SIG-M5 treated with dmso at 0.1 percent for 504 hours (cell line): ENCODE results near the gene NDUFB6.
"Not testable (repeated sequence)": the region's sequence is repeated elsewhere in the genome, so short reads cannot be mapped to it uniquely, and the experiment has no call there.

Experiments
- DNase-seq: peaks from one replicate; lab custom pipeline; 2025; ENCODE audit not compliant: unreplicated experiment; lab: John Stamatoyannopoulos, UW

Gene NDUFB6

DNA sequence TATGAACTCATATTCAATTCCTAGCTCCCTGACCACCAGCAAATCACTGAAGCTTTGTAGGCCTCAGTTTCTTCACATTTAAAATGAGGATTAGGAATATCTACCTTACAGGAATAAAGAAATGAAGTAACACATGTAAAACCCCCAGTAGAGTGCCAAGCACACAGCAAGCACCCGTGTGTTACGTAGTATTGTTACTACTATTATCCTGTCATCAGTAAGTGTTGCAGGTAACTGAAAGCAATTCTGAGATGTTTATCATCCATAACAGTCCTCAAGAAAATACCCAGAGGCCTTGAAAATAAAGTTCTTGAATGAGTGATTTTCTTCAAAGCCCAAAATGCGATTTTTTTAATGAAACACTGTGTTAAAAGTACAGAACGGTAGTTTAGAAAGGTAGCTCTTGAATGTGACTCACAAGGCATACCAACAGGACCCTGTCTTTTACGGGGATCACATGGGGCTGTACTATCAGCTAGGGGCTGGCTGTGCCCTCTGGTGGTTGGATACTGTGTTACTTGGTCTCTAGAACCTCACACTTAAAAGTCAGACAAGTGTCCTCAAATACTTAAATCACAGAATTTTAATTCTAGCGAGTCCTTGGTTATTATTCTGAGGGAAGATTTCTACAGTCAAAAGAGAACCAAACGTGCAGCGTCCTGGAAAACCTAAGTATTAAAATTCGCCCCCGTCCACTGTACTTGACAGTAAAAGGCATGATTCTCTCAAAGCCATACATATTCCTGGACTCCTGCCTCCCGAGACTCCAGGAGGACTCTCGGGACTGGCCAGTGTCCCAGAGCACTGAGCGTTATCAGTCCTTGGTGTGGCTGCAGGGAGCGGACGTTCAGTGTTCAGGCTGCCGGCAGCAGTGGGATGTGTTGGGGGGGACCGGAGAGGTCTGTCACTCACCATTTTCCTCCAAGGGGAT, 725 bp downstream of the NDUFB6 start:
- DNase-seq: peak; percentile 73

DNA sequence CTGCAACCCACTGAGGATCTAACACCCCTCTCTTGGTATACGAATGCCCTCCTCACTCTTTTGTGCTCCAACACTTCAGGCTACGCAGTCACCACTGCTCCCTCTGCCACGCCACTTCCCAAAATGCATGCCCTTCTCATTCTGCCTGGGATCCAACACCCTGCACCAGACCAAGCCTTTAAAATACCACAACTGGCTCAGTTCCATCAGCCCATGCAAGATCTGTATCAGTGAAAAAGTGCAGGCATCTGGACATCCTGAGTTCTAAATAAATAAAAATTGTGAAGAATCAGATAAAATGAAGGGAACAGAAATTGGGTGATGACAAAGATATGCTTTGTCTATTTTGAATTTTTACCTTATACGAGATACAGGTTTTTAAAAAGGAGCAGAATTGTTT, 2.7 kb downstream of the NDUFB6 start:
- no peak for DNase-seq

DNA sequence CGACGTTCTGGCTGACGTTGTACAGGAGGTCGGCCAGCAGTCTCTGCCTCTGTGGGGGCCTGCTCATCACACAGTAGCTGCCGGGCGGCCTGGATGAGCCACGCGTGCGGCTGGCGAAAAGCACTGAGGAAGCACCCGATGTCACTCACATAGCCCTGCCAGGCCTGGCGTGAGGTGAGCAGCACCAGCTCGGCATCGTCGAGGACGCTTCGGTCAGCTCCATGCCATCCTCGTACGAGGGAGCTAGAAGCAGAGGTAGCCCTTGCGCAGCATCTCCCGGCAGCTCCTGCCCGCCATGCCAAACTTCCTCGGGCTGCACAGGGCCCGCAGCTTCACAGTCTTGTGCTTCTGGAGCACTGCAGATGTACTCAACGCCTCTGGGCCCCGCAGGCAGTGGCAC, 6.2 kb downstream of the NDUFB6 start:
- DNase-seq: no peak

DNA sequence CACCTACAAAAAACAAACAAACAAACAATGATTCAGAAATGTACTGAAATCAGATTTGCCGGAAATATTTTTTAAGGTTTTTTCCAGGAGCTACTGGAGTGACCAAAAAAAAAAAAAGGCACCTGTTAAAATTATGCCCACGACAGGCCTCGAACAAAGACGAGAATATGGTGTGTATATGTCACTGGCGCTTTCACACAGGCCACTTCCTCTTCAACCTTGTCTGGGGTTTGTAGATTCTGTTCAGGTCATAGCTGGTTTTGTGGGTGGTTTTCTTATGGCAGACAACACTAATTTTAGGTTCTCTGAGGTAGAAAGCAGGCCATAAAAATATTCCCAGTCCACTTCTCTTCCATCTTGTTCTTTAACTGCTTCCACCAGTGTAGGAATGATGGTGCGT, 7.0 kb downstream of the NDUFB6 start:
- DNase-seq: no peak

DNA sequence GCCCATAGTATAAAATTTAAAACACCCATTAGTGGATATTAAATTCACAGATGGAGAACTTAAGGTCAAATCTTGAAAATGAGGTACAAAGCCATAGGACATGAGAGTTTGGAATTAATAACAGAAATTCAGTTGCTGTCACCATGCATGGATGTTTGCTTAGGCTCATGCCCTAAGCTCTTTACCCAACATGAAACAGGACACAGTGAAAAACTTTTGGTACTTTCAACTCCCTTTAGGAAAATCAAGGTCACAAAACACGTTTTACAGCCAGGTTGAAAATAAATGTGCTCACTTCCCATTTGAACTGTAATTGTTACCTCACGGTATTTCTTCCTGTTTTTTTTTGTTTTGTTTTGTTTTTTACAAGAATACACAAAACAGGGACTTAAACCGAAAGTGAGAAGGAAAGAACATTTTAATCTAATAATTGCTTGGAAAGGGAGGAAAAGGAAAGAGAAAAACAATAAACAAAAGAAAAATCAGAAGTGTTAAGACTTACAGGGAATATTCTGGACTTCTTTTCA, 14.5 kb downstream of the NDUFB6 start:
- no peak for DNase-seq

DNA sequence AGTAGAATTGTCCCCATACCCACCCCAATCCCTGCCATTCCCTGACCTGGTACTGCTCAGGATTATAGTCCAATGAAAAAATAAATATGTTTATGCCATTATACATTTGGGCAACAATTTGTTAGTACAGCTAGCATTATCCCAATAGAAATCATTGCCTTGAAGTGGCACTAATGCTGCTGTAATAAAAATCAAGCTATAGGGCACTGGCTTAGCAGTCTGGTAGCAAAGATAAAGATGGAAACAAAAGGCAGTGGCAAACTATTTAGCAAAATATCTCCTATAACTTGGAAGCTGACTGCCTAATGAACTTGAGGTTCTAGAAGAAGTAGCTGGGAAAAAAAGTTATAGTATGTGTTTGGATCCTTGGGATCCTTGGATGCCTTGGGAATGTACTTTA, 18.4 kb downstream of the NDUFB6 start:
- no peak for DNase-seq

DNA sequence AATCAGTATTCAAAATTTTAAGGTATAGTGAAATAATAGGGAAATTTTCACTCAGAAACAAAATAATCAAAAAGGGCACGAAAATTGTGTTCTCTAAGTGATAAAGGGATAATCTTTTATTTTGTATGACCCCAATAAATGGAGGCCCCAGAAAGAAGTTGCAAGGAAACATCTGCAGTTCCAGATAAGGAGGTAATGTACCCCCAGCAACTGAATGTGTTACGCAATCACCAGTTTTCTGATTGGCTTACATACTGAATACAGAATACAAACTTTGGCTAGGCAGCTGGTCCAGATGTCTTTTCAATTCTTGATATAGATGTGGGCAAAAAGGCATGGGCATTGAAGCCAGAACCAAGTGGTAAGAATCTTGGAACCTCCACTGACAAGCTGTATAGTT, 18.9 kb downstream of the NDUFB6 start:
- DNase-seq: peak; percentile 8

DNA sequence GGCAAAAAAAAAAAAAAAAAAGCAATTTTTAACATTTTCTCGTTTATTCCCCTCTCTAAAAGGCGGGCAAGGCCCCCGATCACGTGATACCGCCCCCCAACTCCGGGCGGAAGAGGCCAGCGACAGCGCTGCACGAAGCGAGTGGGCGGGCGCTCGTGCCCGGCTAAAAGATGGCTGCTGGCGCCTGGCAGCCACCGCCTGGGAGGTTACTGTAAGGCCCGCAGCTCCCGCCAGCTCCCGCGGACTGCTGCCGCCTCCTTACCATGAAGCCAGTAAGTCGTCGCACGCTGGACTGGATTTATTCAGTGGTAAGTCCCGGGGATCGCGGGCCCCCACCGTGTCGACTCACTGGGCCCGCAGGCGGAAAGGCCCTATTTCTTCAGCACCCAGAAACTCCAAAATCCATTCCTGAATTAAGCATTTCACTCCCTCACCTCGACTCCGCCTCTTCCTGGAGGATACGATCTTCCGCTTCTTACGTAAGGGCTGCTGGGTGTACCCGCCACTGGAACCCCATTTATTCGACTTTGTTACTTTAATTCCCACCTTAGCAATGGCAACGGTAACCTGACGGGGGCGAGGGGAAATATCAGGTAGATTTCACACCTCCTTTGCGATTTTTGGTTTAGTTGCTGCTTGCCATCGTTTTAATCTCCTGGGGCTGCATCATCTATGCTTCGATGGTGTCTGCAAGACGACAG, 20.6 kb downstream of the NDUFB6 start, which contains the start of the genes SMIM27 and TOPORS:
SMIM27 (plus strand) TSS at position 156 of the 701 bp plus-strand sequence; CDS start at position 264, 108 bp downstream.
TOPORS (minus strand) TSS at position 415 of the 701 bp plus-strand sequence; CDS start at position 265, 150 bp downstream.
- DNase-seq: peak; percentile 81

DNA sequence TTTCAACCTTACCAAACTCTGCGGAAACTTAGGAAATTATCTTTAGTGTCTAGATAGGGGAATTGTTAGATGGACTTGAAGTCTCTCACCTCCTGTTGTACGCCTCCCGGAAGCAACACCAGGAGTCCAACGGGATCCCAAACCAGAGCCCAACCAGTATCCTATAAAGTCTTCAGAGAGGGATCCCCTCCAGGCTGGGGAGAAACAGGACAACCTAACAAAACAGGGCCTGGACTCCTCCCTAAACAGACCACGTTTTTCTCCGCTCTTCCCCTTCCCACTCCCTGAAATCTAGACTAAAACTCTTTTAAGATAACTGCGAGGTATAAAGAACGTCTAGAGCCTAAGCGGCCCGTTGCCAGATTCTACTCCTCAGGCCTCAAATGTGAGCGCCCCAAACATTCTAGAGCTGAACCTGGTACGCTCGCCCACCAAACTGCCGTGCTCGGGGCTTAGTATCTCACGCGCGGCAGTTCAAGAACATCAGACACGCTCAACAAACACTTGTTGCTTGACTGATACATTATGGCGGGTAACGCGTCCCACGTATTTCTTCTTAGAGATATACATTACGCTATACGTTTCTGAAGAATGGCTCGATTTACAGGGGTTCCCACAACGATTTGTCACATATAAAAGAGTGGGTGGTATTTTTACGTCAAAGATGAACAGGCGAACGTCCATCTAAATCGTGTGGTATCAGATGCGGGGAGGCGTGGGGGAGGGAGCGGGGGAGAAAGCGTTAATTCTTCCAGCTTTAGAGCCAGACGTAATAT, 21.5 kb downstream of the NDUFB6 start:
- peak; percentile 49 for DNase-seq

DNA sequence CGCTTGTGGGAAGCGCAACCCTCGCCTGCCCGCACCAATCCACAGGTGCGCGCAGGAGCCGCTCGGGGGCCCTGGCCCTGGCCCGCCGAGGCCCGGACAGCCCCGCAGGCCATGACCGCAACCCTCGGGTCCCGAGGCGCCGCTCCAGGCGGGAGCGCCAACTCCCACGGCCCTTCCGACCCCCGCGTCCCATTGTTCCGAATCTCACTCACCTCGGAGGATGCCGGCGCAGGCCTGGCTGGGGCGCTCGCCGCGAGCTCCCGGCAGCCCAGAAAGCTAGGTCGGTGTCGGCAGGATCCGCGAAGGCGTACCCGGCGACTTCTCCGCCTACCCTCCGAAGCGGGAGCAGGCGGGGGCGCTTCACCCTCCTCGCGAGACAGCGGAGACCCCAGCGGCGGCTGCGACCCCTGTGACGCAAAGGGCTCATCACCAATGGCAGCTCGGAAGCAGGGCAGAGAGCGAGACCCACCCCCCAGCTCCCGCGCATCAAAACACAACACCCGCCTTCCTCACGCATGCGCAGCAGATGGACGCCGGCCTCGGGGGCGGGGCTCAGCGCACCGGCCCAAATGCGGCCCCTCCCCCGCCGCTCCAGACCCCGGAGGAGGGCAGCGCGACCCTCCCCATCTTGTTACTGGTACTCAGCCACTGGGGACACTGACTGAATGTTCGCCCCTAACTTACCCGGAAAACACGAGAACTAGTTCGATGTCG, 22.2 kb downstream of the NDUFB6 start:
- peak; percentile 83 for DNase-seq

DNA sequence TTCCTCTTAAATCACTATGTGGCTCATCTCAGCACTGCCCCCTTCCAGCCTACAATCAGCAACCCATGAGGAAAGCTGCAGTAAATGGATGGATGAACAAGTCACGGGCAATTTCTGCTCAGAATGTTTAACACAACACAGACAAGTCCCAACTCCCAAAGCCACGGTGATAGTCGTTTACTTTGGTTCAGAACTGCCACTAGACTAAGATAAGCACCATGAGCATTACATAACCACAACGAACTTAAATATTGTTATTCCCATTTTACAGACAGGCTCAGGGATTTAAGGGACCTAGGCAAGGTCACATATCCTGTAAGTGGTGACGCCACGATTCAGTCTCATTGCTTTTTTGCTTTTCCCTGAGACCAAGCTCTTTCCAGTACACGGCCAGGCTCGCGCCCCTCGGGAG, 22.8 kb downstream of the NDUFB6 start:
- DNase-seq: peak; percentile 6

DNA sequence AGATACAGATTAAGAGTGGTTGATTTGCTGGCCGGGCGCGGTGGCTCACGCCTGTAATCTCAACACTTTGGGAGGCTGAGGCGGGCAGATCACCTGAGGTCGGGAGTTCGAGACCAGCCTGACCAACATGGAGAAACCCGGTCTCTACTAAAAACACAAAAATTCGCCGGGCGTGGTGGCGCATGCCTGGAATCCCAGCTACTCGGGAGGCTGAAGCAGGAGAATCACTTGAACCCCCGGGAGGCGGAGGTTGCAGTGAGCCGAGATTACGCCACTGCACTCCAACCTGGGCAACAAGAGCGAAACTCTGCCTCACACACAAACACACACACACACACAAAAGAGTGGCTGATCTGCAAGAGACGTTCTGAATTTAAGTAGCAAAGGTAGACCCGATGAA, 24.7 kb downstream of the NDUFB6 start:
- not testable (repeated sequence) for DNase-seq

DNA sequence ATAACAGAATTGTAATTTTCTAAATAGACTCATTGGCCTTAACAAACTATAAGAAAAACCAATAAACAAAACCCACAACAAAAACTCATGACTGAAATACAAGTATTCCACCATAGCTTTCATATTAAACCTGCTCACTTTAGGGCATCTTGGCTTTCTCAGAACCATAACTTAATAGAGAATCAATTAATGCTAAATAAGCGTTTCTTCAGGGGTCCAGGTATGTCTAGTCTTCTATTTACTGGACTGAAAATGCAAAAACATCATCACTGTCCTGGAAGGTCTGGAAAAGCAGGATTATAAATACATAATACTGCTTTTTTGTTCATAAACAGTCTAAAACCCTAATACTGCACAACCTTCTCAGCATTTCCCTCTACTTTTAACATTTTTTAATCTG, 27.1 kb downstream of the NDUFB6 start:
- DNase-seq: no peak

DNA sequence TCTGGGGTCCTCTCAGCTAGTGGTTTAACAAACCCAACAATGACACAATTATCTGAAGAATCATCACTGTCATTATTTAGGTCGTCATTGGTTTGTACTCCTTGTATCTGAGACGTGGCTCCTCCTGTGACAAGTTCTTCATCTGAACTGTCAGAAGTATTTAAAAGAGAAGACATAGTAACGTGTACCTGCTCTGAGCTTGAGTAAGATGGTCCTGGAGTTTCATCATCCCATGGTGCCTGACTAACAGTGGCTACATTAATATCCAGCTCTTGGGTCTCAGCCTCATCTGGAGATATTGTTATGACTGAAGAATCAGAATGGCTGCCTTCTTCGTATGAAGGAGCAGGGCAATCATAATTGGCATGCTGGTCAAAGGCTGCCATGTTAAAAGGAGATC, 29.9 kb downstream of the NDUFB6 start:
- no peak for DNase-seq

DNA sequence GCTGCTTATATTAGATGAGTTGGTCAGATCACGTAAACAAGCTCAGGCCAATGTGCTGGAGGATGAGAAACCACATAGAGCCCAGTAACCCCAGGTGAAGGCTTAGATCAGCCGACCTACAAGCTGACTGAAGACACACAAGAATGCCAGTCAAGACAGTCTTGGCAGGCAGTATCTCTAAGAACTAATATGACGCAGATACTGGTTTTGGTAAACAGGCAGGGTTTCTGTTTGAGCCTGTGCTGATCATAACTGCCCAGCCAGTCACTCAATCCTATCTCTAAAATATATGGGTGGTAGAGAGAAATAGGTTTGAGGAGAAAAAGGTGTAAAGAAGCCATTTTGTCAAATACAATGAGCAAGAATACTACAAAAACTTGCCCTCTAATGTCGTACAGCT, 39.1 kb downstream of the NDUFB6 start:
- DNase-seq: no peak

DNA sequence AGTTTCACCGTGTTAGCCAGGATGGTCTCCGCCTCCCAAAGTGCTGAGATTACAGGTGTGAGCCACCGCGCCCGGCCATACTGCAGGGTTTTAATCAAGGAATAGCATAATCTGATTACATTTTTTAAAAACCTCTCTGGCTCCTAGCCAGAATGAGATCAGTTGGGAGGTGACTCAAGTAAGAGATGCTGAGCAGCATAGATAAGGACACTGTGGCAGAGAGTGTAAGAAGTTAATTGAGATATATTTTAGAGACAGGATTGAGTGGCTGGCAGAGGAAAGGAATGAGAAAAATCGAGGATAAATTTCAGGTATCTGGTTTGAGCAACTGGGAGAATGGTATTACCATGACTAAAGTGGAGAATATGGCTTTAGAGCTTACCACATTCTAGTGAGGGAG, 39.6 kb downstream of the NDUFB6 start:
- no peak for DNase-seq

DNA sequence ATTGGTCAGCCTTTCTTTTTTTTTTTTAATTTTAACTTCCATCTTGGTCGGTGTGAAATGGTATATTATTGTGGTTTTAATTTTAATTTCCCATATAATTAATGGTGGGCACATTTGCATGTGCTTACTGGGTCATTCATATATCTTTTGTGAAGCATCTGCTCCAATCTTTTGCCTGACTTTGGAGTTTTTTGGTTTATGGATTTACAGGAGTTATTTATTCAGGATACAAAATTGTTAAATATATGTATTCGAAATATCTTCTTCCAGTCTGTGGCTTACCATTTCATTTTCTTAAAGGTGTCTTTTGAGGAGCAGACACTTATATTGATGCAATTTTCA, 46.3 kb downstream of the NDUFB6 start:
- no peak for DNase-seq

DNA sequence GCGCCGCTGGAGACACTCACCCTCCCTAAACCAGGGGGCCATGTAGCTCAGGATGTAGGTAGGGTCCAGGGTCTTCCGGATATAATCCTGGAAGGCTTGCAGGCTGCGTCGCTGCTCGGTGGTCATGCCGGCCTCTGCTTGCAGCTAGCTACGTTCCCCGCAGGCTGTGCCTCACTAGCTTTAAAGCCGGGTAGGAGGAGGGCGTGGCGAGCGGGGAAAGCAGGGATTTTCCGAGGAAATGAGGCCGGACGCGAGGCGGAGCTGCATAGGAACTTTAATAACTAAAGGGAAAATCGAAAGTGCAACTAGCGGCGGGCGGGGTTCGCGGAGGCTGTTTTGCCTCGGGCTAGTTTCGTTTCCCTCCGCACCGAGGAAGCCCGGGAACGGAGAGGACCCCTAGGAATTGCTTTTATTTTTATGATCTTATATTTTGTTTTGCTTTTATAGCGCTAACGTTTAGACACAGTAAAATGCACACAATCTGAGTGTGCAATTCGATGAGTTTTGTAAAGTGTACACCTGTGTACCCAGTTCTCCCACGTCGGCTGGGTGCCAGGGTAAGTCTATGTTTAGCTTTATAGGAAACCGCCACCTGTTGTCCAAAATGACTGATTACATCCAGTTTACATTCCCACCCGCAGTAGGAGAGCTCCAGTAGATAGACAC, 46.8 kb downstream of the NDUFB6 start, which contains the start of gene RIGI:
RIGI (minus strand) TSS at position 156 of the 666 bp plus-strand sequence; CDS start at position 126, 30 bp downstream.
- DNase-seq: peak; percentile 76

DNA sequence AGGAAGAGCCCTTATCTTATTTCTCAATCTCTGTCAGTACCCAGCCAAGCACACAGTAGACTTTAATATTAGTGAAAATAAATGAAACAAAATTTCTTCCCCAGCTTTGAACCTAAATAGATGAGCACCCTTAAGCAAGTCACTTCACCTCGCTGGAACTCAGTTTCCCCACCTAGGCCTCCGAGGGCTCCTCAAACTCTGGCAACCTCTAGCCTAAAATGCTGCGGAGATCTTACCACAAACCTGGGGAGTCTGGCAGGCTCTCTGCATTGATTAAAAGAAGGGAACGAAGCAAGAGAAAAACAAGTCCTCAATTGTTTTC, 47.3 kb downstream of the NDUFB6 start:
- no peak for DNase-seq
